HG03575 (cell line): ENCODE data around the gene MSN.
A peak's percentile ranks its signal among the peaks of the same experiment; 100 is the strongest.

Source experiments
- ATAC-seq: cut with Tn5 transposase; IDR thresholded peaks from one replicate; pipeline ENCODE4 v1.9.1; 2021; ENCODE audit not compliant: unreplicated experiment, insufficient number of reproducible peaks, low FRiP score; ENCODE audit errors: extremely low read depth

Gene MSN

DNA sequence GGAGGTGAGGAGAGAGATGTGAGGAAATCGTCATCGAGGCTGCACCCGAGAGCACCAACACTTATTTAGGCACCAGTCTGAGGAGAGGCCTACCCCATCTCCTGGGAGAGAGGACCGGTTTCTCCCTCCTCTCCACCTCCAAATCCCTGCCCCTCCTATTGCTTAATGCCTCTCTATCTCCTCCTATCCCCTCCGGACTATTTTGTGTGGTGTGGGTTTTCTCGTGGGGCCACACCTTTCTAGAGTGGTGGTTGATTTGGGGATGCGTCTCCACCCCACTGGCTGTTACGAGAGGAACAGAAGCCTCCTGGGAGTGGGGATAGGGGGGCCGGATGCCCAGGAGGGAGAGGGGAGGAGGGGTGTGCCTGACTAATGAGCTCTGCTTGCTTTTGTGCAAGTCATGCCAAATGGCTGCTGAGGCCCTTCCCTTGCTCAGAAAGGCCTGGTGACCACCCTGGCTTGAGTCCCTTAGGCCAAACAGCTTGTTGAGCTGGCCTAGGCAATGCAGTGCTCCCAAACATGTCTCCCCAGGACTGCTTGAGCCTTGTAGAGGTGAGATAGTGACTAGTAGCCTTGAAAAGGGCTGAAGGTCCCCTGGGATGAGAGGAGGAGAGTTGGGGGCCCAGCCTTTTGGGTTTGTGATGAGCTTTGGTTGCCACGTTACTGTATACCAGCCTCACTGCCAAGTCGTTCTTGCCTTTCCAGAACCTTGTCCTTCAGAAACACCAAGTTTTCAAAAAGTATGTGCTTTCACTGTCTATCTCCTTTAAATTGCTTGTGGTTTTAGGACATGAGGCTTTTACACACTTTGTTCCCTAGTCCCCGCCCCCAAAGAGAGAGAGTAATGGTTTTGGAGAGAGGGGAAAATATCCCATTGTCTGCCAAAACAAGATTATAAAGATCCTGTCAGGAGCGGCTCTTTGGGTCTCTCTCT is 1.2 kb downstream of the MSN start:
- no peak for ATAC-seq

DNA sequence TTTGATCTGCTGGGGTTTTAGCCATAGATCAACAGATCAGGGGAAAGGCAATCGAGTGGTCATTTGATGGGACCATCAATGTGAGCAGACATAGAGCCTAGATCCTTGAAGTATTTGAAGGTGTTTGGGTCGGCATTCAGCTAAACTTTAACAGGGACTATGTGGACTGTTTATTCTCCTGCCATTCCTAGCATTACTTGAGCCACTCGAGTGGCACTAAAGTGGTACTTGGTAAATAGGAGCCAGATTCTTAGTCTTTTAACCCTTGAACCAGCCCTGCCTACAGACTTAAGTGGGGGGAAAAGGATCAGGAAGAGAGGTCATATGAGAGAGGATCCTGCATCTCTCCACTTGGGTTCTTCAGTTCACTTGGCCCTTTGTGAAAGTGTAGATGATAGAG is 3.8 kb downstream of the MSN start:
- ATAC-seq: no peak

DNA sequence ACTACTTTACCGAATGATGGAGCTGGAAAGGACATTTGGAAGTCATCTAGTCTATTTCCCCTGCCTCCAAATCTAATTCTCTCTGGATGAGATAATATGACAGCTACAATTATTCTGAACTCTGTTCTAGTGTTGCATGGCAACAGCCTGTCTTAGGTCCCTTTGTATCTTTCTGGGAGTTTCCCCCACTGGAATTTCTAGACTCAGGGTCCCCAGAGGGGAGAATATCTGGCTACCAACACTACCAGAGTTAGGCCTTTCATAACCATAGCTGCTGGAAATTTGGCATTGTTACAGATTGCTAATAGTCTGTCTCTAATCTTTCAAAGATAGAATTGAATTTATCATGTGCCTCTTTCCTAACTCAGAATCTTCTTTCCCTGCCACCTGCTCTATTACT is 4.5 kb downstream of the MSN start:
- ATAC-seq: no peak

DNA sequence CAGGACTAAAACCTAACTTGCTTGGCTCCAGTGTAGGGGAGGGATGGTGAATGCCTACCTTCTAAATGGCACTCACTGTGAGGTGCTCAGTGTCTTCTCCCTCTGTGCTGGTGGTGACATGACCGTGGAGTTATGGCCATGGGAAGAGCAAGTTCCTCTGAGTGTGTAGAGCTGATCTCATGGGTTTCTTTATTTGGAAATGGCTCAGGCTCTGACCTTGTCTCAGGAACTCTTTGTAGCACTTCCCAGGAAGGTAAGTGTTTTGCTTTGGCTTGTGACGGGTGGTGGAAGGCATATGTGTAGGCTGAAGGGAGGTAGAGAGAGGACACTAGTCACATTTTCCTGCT is 6.4 kb downstream of the MSN start:
- no peak for ATAC-seq

- no peak for ATAC-seq
Observed at GRCh38 chrX:65674204-65674893, 6.9 kb downstream of the MSN start.

GRCh38 chrX:65677954-65678469 is 10.6 kb downstream of the MSN start:
- no peak for ATAC-seq

GRCh38 chrX:65679071-65679540 is 11.7 kb downstream of the MSN start:
- ATAC-seq: no peak

DNA sequence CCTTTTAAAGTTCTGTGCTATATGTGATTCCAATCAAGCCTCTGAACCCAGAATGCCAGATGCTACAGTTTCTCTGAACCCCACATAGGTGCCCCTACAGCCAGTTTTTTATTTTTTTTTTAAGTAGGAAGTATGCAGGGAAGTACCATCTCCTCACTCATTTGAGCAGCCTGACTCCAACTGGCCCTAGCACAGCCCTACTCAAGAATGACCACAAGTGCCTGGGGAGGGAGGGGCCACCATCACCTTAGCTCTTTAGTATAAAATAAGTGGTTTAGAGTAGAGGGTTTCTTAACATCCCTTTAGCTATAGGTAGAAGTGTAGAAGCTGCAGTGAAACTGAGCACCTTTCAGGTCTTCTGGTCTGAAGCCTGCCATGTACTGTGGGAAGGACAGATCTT is 14.4 kb downstream of the MSN start:
- ATAC-seq: no peak

DNA sequence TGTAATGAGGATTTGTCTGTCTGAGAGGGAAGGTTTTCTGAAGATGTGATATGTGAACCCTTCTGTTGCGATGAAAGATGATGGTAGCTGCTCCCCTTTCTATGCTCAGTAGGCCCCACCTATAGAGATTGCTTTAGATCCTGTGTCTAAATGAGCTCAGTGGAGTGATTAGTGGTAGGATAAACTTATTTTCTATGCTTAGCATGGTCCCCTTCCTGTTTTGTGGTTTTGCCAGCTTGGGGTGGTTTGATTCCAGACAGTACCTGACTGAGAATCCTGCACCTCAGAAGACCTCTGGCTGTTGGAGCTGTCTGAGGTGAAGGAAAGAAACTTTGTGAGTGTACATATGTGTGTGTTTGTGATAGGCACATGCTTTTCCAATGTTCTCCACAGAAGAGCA is 17.7 kb downstream of the MSN start:
- ATAC-seq: no peak

DNA sequence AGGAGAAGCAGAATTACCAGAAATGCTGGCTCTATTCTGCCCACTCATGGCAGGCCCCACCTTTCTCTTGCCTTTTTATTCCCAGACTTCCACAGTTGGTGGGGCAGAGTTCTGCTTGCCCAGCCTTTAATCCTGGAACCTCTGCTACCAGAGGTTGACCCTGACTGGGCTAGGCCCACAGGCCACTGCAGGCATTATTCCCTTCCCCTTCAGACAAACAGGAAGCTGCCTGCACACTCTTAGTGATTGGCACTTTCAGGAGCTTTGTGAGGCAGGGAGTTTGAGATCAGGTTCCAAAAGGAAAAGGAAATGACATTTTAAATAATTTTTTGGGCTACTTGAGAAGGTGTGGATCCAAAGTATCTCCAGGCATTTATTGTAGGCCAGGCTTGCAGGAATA is 18.8 kb downstream of the MSN start:
- no peak for ATAC-seq

DNA sequence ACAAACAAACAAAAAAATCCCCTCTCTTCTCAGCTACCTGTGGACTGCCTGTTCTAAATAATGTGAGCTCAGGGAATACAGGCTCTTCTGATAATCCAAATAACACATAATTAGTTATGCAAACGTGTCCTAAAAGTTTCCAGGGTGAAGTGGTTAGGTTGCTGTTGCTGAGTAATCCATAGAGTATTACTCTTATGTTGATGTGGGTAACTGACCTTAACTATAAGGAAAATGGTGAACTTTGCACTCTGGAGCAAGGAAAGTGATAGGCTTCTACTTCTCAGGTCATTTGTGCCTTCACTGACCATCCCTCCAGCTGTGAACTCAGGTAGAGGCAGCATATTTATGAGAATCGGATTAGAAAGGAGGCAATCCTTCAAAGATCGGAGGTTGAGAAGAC is 19.9 kb downstream of the MSN start:
- no peak for ATAC-seq

DNA sequence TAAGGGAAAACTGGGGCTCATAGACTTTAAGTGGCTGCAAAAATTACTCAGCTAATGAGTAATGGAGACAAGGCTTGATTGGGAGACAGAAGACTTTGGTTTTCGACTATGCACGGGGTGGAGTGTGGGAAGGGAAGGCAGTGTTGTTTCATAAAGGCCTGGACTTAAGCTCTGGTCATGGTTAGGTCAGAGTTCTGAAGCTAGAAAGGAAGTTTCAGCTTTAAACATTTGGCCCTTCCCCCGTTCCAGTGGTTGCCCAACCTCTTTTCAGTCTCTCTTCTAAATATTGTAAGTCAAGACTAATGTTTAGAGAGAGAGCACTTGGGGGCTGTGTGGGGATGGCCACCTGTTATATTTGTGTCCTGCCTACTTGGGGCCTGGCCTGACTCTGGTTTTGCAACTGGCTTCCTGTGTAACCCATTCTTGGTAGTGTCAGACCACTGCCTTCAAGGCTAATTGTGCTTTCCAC is 21.0 kb downstream of the MSN start:
- ATAC-seq: peak; percentile 70

DNA sequence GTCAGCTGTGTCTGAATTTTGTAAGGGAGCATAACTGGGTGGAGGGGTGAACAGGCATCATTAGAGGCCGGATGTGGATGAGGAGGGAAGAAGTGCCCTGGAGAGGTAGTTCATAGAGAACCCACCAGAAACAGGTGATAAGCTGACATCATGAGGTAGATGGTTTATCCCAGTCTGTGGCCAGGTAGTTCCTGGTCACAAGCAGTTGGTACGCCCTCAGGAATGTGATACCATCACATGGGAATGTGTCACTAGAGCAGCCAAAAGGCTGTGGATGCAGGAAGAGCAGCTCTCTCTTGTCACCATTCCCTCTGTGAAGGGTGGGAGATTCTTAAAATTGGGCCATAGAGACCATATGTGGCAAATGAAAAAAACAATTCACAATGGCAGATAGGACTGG is 21.9 kb downstream of the MSN start:
- ATAC-seq: no peak

DNA sequence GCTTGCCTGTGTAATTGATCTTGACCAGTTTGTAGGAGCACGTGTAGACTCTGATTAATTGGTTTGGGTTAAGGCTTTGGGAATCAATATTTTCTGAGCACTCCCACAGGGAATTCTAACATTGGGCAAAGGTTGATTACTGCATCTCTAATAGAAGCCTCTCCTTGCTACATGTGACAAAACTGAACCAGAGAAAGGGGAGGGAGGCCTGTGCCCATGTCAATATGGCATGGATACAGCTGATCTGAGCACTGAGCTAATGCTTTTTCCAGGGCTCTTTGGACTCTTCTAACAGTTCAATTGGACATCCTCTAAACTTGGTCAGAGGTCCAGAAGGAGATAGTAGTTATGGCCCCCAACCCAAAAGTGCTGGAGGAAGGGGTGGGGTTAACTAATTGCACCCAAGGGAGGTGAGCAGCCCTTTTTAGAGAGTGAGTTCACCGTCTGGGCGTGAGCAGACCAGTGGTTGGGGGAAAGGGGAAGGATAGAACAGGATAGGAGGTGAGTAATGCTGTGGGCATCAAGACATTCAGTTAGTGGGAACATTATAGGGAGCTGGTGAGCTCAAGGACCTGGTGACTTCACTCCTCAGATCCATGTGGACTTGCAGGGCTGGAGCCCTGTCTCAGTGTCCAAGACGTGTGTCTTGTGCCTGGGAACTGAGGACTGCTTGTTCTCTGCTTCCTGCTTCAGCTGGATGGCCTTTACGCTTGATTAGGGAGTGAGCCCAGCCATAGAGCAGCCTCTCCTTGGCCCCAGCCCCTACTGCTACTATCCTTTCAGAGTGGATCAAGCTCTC is 22.8 kb downstream of the MSN start:
- ATAC-seq: no peak

DNA sequence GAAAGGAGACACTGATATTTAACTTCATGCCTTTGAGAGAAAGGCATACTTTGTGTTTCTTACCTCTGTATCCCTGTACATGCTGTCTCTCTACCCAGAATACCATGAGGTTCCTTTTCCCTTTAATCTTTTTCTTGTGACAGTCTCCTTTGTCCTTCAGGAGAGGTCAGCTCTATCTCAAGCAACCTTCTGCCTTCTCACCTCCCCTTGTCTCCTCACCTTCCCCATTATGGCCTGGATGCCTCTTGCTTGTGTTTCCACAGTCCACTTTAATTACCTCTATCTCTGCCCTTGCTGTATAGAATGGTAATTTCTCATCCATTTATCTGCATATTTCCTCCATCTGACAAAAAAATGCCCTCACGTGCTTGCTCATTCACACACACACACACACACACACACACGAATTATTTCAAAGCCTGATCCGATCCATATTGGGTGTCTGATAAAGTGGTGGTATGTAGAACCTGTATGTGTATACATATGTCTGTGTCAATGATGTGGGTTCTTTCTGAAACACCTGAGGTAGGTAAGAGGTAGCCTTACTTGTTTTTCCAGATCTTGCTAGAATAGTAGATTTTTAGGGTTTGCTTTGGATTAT is 28.5 kb downstream of the MSN start:
- ATAC-seq: no peak

- ATAC-seq: no peak
Observed at GRCh38 chrX:65696613-65697012, 29.2 kb downstream of the MSN start.

DNA sequence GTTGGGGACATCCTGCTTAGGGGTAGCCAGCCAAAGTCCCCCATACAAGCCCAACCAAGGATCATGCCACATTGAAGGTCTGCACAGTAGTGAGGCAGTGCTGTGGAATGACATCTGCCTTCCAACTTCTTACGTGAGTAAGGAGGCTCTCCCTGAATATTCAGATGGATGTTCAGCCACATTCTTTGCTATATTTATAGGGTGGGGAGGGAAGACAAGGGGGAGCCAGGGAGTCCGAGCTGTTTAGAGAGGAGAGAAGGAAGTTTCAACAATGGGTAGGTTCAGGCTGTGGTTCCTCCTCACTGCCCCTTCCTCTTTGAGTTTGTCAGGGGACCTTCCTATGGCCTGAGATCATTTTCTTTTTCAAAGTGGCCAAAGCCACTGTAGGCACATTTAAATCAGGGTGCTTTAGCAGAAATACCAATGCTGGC is 29.8 kb downstream of the MSN start:
- no peak for ATAC-seq

DNA sequence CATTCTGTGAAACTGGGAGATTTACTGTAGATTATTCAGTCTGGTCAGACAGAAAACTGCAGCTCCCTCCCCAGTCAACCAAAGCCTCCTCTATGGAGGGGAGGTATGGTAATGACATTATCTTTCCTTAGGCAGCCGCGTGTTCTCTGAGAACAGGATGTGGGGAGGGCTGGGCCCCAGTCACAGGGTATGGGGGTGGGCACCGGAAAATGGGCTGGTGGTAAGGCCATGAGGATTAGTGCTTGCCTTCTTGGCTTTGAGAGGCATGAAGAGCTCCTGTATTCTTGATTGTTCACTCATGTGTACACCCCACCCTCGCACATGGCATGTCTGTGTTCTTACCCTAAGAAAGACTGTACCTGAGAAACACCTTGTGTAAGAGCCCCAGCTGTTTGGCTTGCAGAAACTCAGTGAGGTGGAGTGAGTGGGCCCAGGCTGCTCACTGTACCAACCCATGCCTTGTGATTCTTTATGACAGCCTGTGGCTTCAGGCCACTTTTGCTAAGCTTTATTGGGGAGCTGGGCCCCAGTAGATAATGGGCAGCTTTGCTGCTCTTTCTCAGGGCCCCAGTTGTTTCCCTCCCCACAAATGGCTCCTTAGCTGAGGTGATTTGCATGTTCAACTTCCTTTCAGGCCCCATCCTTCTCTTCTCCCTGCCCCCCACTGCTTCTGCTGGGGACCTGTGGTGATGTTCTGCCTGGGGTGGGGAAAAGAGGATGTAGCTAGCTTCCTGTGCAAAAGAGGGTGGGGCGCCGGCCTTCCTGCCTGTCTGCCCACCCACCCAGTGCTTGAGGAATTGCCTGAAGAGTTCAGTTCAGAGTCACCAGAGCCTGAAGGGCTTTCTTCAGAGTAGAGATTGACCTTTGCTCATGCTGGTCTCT is 30.7 kb downstream of the MSN start:
- ATAC-seq: peak; percentile 42
